Endothelial cell (in vitro differentiated cells): ENCODE measurements around the gene PRKAR2A. TPM values are rescaled to one million over a fixed set of nuclear protein-coding genes. Genes with fewer than 3 reads are reported as not detected.
A peak's percentile ranks its signal among the peaks of the same experiment; 100 is the strongest.
"Not testable (repeated sequence)": the region's sequence is repeated elsewhere in the genome, so short reads cannot be mapped to it uniquely, and the experiment has no call there.

ENCODE experiments used
- DNase-seq: peaks from one replicate; pipeline ENCODE4 v3.0.0; 2021; ENCODE audit warnings: low spot score
- H3K27ac Mint-ChIP-seq: one replicate; pipeline ENCODE4 v1.8.0; 2021; ENCODE audit warnings: mixed read lengths, inconsistent platforms; ENCODE audit not compliant: unreplicated experiment
- H3K27me3 Mint-ChIP-seq: one replicate; pipeline ENCODE4 v1.8.0; 2021; ENCODE audit warnings: mild to moderate bottlenecking, moderate library complexity, mixed read lengths, inconsistent platforms; ENCODE audit not compliant: unreplicated experiment
- H3K36me3 Mint-ChIP-seq: one replicate; pipeline ENCODE4 v1.8.0; 2021; ENCODE audit warnings: mild to moderate bottlenecking, low read depth, mixed read lengths, inconsistent platforms; ENCODE audit not compliant: unreplicated experiment
- H3K4me1 Mint-ChIP-seq: one replicate; pipeline ENCODE4 v1.8.0; 2021; ENCODE audit warnings: mild to moderate bottlenecking, mixed read lengths, inconsistent platforms; ENCODE audit not compliant: unreplicated experiment
- H3K4me3 Mint-ChIP-seq: one replicate; pipeline ENCODE4 v1.8.0; 2021; ENCODE audit warnings: mild to moderate bottlenecking, mixed read lengths, inconsistent platforms; ENCODE audit not compliant: unreplicated experiment
- H3K9me3 Mint-ChIP-seq: one replicate; pipeline ENCODE4 v1.8.0; 2021; ENCODE audit warnings: mixed read lengths, inconsistent platforms; ENCODE audit not compliant: unreplicated experiment
- total RNA-seq: library from RNA; stranded (reverse); fragmentation: NEBNext Ultra II Directional; extraction: Animal tissue kit (Norgen Biotek cat#: 25700); gene quantifications from one replicate; pipeline ENCODE4 v1.2.1, GENCODE V29; 2021; ENCODE audit not compliant: unreplicated experiment
- TF ChIP-seq, protein P1 (sequence below): fragments of 200-600 bp; sonication (generic); IDR thresholded peaks from one replicate; pipeline ENCODE4 v1.5.0; 2021; ENCODE audit warnings: antibody characterized with exemption; ENCODE audit not compliant: unreplicated experiment

PRKAR2A gene
- total RNA-seq, 1 donor from 2014 or later, result 67.3 TPM

DNA sequence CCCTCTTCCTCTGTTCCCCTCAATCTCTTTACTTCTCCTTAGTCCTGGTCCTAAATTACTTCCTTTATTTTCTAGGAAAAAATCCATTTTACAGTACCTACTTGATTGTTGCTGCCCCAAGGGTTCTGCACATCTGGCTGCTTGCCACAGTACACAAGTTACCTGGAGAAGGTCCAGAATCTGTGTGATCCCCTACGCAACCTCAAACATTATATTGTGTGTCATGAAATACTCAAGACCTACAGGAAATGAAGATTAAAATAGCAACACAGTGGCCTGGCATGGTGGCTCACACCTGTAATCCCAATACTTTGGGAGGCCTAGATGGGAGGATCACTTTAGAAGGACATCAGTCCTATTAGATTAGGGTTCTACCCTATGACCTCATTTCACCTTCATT lies 48.7 kb downstream of the PRKAR2A start:
- Mint-ChIP-seq H3K27ac (no peak overlapping the region), H3K9me3 (no peaks in the 10 kb centered on the region), H3K4me3 (peak overlapping the region; percentile 62), H3K4me1 (no peaks in the 10 kb centered on the region), H3K27me3 (peaks cover 2% of the 10 kb centered on the region), H3K36me3 (peaks cover 4% of the 10 kb centered on the region)
- TF ChIP-seq, protein P1, sequence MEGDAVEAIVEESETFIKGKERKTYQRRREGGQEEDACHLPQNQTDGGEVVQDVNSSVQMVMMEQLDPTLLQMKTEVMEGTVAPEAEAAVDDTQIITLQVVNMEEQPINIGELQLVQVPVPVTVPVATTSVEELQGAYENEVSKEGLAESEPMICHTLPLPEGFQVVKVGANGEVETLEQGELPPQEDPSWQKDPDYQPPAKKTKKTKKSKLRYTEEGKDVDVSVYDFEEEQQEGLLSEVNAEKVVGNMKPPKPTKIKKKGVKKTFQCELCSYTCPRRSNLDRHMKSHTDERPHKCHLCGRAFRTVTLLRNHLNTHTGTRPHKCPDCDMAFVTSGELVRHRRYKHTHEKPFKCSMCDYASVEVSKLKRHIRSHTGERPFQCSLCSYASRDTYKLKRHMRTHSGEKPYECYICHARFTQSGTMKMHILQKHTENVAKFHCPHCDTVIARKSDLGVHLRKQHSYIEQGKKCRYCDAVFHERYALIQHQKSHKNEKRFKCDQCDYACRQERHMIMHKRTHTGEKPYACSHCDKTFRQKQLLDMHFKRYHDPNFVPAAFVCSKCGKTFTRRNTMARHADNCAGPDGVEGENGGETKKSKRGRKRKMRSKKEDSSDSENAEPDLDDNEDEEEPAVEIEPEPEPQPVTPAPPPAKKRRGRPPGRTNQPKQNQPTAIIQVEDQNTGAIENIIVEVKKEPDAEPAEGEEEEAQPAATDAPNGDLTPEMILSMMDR, result no peak
- DNase-seq, result no peak

DNA sequence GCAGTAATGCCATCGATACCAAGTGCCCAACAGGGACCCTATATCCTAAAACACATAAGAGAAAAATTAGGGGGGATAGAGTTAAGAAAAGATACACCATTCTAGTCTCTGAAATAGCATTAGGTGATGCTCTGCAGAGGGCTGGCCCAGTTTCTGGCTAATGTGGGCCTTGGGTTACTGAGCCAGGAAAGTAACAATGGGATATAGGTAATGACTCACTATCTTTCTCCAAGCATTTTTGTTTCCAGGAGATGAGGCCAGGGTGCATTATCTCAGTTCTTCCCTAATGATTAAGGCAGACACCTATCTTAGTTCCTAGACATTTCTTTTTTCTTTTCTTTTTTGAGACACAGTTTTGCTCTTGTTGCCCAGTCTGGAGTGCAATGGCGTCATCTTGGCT lies 50.0 kb downstream of the PRKAR2A start:
- H3K36me3 Mint-ChIP-seq, result peaks cover 4% of the 10 kb centered on the region
- TF ChIP-seq, protein P1, result no peak
- H3K27ac Mint-ChIP-seq, result no peak overlapping the region

DNA sequence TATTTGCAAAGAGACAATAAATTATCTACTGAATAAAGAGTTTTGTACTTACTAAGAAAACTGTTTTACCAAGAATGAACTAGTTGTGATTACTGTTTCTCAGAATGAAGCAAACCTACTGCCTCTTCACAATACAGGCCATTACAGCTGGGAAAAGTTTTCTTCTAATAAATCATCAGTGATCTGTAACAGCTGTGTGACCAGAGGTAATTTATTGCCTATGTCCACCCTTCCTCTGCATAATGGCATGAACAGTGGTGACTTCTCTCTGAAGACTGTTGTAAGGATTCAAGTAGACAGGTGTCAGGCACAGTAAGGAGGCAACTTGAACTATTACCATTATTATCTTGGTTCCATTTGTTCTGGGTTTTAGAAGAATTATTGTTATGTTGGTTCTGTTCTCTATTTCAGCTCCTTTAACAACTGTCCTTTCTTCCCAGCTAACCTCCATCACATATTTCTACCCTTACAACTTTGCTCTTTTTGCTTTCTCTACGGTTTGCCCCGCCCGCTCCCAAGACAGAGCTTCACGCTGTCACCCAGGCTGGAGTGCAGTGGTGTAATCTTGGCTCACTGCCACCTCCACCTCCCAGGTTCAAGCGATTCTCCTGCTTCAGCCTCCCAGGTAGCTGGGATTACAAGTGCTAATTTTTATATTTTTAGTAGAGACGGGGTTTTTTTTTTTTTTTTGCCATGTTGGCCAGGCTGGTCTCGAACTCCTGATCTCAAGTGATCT lies 51.5 kb downstream of the PRKAR2A start:
- Mint-ChIP-seq H3K9me3 (no peaks in the 10 kb centered on the region), H3K27me3 (peaks cover 2% of the 10 kb centered on the region), H3K4me3 (no peak overlapping the region), H3K4me1 (no peaks in the 10 kb centered on the region), H3K27ac (no peak overlapping the region), H3K36me3 (peaks cover 4% of the 10 kb centered on the region)
- DNase-seq, result no peak
- TF ChIP-seq, protein P1, result no peak

More for the DNA sequence above, 50.0 kb downstream of the PRKAR2A start:
- no peak for DNase-seq
- Mint-ChIP-seq H3K4me3 (no peak overlapping the region), H3K9me3 (no peaks in the 10 kb centered on the region), H3K27me3 (peaks cover 2% of the 10 kb centered on the region), H3K4me1 (no peaks in the 10 kb centered on the region)

DNA sequence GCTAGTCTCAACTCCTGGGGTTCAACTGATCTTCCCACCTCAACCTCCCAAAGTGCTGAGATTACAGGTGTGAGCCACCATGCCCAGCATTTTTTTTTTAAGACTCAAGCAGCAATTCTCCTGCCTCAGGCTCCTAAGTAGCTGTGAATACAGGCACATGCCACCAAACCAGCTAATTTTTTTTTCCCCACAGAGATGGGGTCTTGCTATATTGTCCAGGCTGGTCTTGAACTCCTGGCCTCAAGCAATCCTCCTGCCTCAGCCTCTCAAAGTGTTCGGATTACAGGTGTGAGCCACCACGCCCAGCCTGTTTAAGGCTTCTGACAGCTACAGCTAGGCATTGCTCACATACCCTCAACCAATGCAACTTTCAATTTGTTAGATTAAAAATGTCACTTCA lies 54.2 kb downstream of the PRKAR2A start:
- H3K27ac Mint-ChIP-seq, H3K4me1 Mint-ChIP-seq, H3K36me3 Mint-ChIP-seq, DNase-seq, H3K4me3 Mint-ChIP-seq, H3K9me3 Mint-ChIP-seq, H3K27me3 Mint-ChIP-seq: not testable (repeated sequence)

DNA sequence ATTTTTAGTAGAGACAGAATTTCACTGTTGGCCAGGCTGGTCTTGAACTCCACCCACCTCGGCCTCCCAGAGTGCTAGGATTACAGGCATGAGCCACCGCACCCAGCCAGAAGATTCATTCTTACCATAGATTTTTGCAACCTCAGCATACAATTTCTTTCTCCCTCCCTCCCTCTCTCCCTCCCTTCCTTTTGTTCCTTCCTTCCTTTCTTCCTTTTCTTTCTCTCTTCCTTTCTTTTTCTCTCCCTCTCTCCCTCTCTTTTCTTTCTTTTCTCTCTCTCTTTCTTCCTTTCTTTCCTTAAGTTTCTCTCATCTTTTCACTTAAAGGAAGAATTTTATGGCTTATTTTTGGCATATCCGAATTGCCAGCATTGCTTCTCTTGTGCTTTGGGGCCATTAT lies 58.0 kb downstream of the PRKAR2A start:
- Mint-ChIP-seq H3K4me1 (peaks cover 8% of the 10 kb centered on the region), H3K27ac (no peak overlapping the region), H3K27me3 (peaks cover 2% of the 10 kb centered on the region), H3K36me3 (peaks cover 11% of the 10 kb centered on the region), H3K4me3 (no peak overlapping the region), H3K9me3 (no peaks in the 10 kb centered on the region)
- TF ChIP-seq, protein P1, result no peak
- no peak for DNase-seq
